Thyroid gland (tissue), 4 donors: ENCODE results near the gene CASQ1. TPM values are rescaled to one million over a fixed set of nuclear protein-coding genes. Genes with fewer than 3 reads are reported as not detected.

ENCODE experiments used
- DNase-seq, 2 donors: peaks; one replicate each; pipeline ENCODE4 v3.0.0-alpha.2; 2019
- H3K27ac ChIP-seq, 3 donors: fragments of 200-600 bp; sonication (generic); 1 replicate in 2 of 3; 2 replicates in 1 of 3; pipeline ENCODE4 v1.5.1; 2016 to 2019; ENCODE audit warnings: mild to moderate bottlenecking in 1 of 3, moderate library complexity in 1 of 3
- H3K27me3 ChIP-seq: fragments of 200-600 bp; sonication (generic); one replicate; pipeline ENCODE4 v1.5.1; 2019
- H3K36me3 ChIP-seq, 2 donors: fragments of 200-600 bp; sonication (generic); one replicate each; pipeline ENCODE4 v1.5.1; 2016 to 2019
- H3K4me1 ChIP-seq, 2 donors: fragments of 200-600 bp; sonication (generic); one replicate each; pipeline ENCODE4 v1.5.1; 2017 to 2019
- H3K4me3 ChIP-seq, 3 donors: fragments of 200-600 bp; sonication (generic); replicated peaks in 1 of 3; 1 replicate in 2 of 3; 2 replicates in 1 of 3; pipeline ENCODE4 v1.5.1; 2016; ENCODE audit warnings: mild to moderate bottlenecking in 1 of 3
- H3K9me3 ChIP-seq: fragments of 200-600 bp; sonication (generic); one replicate; pipeline ENCODE4 v1.5.1; 2017
- CTCF ChIP-seq, 6 experiments: fragments of 200-600 bp in 3 of 6; fragments of 450-650 bp in 3 of 6; sonication (generic) in 3 of 6; IDR thresholded peaks; one replicate each; pipeline ENCODE4 v1.5.1; 2016 to 2019; ENCODE audit warnings: antibody characterized with exemption in 6 of 6, mild to moderate bottlenecking in 2 of 6, inconsistent platforms in 1 of 6, moderate library complexity in 1 of 6
- POLR2A ChIP-seq, 2 donors: fragments of 450-650 bp; IDR thresholded peaks; one replicate each; pipeline ENCODE4 v1.6.1; 2017; ENCODE audit warnings: antibody characterized with exemption in 2 of 2, mild to moderate bottlenecking in 2 of 2, moderate library complexity in 1 of 2
- WGBS, 2 donors: methylation state at CpG; one replicate each; pipeline ENCODE4 v1.1.5; 2017; 5-methylcytosine and 5-hydroxymethylcytosine counted together
- intact Hi-C: fragments of 100-400 bp; cut with DNase I; formaldehyde crosslinking; loops from one replicate; pipeline ENCODE4 v1.15.1; 2023
- total RNA-seq, 4 donors: library from RNA; depleted of rRNA; stranded (reverse); fragments of >200 nt; gene quantifications; one replicate each; pipeline ENCODE4 v1.2.3, GENCODE V29; 2016

Gene CASQ1
- total RNA-seq, 4 donors from 2014 or later, result not detected

- Histone ChIP-seq H3K4me3 (no peak overlapping the region), H3K36me3 (no peaks in the 10 kb centered on the region), H3K27me3 (no peaks in the 10 kb centered on the region), H3K9me3 (no peaks in the 10 kb centered on the region), H3K4me1 (peaks cover 0 to 4% of the 10 kb centered on the region in 2 donors), H3K27ac (no peak overlapping the region)
- intact Hi-C loops, result loop anchor here (5.0 kb wide), 3 partner anchors 60 to 100 kb away; no protein-coding TSS in a partner anchor
- no peak for DNase-seq
- TF ChIP-seq CTCF (IDR thresholded peaks at IDR 0.05), result no peak
- TF ChIP-seq POLR2A (IDR thresholded peaks at IDR 0.05), result no peak
Measured at GRCh38 chr1:160192234-160192633, 1.9 kb downstream of the CASQ1 start.

GRCh38 chr1:160193091-160193819, 2.9 kb downstream of the CASQ1 start:
- Histone ChIP-seq H3K36me3 (no peaks in the 10 kb centered on the region), H3K4me3 (no peak overlapping the region), H3K9me3 (no peaks in the 10 kb centered on the region), H3K27me3 (no peaks in the 10 kb centered on the region), H3K4me1 (peaks cover 0 to 4% of the 10 kb centered on the region in 2 donors), H3K27ac (no peak overlapping the region)
- DNase-seq, result peak; percentile 84 to 90
- TF ChIP-seq POLR2A (IDR thresholded peaks at IDR 0.05) (no peak), CTCF (IDR thresholded peaks at IDR 0.05) (peak; percentile 90 to 98 (median 96))
- 36 to 37% methylated on average over 14 to 15 of the region's 16 CpGs for WGBS, 2 donors
- intact Hi-C loops, result loop anchor here (5.0 kb wide), 3 partner anchors 59 to 99 kb away; no protein-coding TSS in a partner anchor

- Histone ChIP-seq H3K4me1 (peaks cover 0 to 4% of the 10 kb centered on the region in 2 donors), H3K36me3 (no peaks in the 10 kb centered on the region), H3K27ac (no peak overlapping the region), H3K4me3 (no peak overlapping the region), H3K27me3 (no peaks in the 10 kb centered on the region), H3K9me3 (no peaks in the 10 kb centered on the region)
- intact Hi-C loops, result loop anchor here (5.0 kb wide), 3 partner anchors 58 to 98 kb away; no protein-coding TSS in a partner anchor
- 87 to 88% methylated on average over 9 of the region's 9 CpGs for WGBS, 2 donors
- DNase-seq, result no peak
- TF ChIP-seq POLR2A (IDR thresholded peaks at IDR 0.05), result no peak
- no peak for TF ChIP-seq CTCF (IDR thresholded peaks at IDR 0.05)
Measured at GRCh38 chr1:160193832-160194736, 3.7 kb downstream of the CASQ1 start.

- no peaks in the 10 kb centered on the region for H3K9me3 ChIP-seq
- intact Hi-C loops, result loop anchor here (5.0 kb wide), 3 partner anchors 58 to 98 kb away; no protein-coding TSS in a partner anchor
- DNase-seq, result no peak
- no peaks in the 10 kb centered on the region for H3K36me3 ChIP-seq
- H3K4me1 ChIP-seq, result peaks cover 0 to 4% of the 10 kb centered on the region in 2 donors
- H3K27me3 ChIP-seq, result no peaks in the 10 kb centered on the region
- no peak overlapping the region for H3K27ac ChIP-seq
- no peak overlapping the region for H3K4me3 ChIP-seq
- WGBS, 2 donors, result 63 to 87% methylated on average over 2 of the region's 2 CpGs
- no peak for TF ChIP-seq CTCF (IDR thresholded peaks at IDR 0.05)
- TF ChIP-seq POLR2A (IDR thresholded peaks at IDR 0.05), result no peak
Measured at GRCh38 chr1:160194737-160195059, 4.3 kb downstream of the CASQ1 start.
